Measurements from ENCODE around the gene DDX6.
A peak's percentile ranks its signal among the peaks of the same experiment; 100 is the strongest.
"Not testable (repeated sequence)": the region's sequence is repeated elsewhere in the genome, so short reads cannot be mapped to it uniquely, and the experiment has no call there.

The DDX6 gene, protein sequence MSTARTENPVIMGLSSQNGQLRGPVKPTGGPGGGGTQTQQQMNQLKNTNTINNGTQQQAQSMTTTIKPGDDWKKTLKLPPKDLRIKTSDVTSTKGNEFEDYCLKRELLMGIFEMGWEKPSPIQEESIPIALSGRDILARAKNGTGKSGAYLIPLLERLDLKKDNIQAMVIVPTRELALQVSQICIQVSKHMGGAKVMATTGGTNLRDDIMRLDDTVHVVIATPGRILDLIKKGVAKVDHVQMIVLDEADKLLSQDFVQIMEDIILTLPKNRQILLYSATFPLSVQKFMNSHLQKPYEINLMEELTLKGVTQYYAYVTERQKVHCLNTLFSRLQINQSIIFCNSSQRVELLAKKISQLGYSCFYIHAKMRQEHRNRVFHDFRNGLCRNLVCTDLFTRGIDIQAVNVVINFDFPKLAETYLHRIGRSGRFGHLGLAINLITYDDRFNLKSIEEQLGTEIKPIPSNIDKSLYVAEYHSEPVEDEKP

DNA sequence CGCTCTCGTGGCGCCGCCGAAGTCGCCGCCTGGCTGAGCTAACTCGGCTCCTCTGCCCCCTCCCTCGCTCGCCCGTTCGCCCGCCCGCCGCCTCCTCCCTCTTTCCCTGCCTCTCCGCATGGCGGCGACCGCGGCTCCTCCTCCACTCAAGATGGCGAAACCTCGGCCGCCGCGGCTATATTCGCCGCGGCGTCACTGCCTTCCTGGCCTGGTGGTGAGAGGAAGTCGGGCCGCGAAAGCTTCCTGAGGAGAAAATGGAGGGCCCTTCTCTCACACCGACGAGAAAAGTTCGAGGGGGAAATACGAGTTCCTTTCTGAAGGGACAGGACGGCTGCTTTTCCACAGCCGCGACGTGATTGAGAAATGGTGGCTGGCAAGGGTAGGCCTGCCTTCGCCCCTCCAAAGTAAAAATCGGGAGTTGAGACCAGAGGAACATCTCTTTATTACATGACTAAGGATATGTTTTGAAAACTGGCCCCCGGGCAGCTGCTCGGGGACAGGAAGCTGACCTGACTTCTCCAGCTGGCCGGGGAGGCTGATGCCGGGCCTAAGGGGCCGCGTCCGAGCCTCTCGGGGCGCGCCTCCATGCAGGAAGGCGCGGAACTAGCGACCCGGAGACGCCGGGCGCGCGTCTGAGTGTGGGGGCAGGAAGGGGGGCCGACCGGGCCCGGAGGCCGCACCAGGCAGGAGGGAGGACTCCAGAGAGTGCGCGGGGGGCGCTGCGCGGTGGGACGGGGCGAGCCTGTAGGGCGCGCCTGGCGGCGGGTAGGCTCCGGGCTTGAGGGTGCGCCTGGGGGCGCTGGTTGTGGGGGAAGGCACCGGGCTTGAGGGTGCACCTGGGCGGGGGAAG lies at the start of gene DDX6:
TSS of gene DDX6 (minus strand) at position 54 of the 850 bp plus-strand sequence. CDS start 4,913 bp downstream, outside the sequence.
- DNase-seq, result peak; percentile 82

DNA sequence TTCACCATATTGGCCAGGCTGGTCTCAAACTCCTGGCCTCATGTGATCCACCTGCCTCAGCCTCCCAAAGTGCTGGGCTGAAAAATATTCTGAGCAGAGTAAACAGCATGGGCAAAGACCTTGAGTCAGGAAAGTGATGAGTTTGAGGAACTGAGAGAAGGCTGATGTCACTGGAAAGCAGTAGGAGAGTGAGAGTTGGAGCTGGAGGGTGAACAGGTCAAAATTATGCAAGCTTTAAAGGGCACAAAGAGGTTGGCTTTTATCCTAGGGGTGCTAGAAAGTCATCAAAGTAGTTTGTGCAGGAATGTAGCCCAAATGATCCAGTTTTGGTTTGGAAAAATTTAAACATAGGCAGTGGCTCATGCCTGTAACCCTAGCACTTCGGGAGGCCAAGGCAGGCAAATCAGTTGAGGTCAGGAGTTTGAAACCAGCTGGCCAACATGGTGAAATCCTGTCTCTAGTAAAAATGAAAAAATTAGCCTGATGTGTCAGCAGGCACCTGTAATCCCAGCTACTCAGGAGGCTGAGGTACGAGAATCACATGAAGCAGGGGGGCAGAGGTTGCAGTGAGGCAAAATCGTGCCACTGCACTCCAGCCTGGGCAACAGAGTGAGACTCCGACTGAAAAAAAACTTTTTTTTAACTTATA lies 48.1 kb upstream of the DDX6 start:
- DNase-seq, result no peak

DNA sequence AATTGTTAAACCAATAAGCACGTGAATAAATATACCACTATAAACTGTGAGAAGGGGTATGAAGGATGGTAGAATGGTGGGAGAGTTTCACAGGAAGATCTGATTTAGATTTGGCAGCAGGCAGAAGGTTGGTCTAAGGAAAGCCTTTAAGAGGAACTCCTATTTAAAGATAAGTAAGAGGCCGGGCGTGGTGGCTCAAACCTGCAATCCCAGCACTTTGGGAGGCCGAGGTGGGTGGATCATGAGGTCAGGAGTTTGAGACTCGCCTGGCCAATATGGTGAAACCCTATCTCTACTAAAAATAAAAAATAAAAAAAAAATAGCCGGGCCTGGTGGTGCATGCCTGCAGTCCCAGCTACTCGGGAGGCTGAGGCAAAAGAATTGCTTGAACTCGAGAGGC lies 46.9 kb upstream of the DDX6 start:
- DNase-seq, result no peak

DNA sequence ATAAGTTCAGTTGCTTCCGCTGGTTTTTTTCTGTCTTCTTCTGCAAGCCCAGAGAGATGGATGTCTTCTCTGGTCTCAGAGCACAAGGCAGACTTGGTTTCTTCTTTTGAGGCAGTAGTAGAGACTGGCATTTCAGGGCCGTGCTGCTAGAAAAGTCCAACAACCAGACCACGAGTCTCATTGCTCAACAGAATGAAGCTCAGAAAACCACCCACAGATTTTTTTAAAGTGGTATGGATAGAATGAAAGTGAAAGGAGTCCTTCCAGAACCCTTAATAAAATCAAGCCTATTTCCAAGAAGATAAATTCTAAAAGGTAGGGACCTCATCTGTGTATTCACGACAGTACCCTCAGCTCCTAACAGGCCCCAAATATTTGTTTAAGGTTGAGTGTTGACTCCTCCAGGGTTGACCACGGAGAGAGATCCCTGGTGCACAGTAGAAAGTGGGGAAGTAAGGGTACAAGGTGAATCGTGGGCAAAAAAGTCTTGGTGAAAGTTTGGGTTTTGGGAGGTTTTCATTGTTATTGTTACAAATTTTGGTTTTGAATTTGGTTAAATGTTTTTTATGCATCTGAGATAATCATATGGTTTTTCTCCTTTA lies 43.6 kb upstream of the DDX6 start:
- no peak for DNase-seq

DNA sequence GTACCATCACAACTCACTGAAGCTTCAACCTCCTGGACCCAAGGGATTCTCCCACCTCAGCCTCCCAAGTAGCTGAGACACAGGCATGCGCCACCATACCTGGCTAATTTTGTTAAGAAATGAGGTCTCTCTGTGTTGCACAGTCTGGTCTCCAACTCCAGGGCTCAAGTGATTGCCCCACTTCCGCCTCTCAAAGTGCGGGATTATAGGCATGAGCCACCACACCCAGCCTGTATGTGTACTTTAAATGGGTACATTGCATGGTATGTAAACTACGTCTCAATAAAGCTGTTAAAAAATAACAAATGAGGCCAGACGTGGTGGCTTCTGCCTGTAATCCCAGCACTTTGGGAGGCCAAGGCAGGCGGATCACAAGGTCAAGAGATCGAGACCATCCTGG lies 36.2 kb upstream of the DDX6 start:
- DNase-seq, result no peak

DNA sequence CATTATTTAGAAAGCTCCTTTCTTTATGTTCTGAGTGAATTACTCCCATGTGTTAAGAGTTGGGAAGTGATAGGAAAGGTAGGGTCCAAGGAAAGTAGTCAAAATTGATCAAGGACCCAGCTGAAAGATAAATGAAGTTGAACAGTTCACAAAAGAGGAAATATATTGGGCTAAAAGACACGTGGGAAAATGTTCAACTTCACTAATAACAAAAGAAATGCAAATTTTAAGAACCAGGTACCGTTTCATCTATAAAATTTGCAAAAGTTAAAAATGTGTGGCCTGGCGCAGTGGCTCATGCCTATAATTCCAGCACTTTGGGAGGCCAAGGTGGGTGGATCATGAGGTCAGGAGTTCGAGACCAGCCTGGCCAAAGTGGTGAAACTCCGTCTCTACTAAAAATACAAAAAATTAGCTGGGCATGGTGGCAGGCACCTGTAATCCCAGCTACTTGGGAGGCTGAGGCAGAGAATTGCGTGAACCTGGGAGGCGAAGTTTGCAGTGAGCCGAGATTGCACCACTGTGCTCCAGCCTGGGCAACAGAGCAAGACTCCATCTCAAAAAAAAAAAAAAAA lies 32.1 kb upstream of the DDX6 start:
- not testable (repeated sequence) for DNase-seq

DNA sequence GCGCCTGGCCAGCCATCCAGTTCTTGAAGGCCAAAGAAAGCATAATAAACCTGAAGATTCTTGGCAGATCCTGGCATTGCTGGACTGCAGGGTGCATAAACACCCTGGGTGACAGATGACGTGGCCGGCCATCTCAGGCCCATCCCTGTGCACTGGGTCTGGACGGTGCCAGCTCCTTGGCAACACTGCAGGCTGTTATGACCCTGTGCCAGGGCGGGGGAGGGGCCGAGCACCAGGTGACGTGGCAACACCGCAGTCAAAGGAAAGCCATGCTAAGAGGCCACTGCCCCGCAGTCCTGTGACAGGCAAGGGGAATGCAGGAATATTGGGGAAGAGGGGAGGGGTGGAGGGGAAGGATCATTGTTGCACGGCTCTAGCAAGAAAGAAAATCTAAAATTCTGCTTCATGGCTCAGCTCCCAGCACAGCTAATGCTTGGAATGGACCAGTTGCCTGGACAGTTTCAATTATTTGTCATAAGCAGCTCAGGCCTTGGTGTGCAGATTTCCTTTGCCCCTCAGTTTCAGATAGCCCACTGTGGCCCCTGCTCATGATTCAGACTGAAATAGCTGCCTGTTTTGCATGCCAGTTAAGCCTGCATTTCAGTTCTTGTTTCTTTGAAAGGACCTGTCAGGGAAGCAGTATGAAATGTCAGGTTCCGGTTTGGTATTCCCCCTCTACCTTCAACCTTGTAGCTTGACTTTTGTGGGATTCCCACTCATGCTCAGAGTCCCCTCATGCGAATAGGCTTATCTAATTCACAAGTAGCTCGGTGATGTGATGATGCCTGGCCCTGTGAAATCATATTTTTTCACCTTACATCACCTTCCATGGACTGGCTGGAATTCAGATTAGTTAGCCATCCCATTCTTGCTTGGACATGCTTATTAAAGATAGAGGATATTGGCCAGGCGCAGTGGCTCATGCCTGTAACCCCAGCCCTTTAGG lies 29.7 kb upstream of the DDX6 start:
- peak; percentile 5 for DNase-seq

DNA sequence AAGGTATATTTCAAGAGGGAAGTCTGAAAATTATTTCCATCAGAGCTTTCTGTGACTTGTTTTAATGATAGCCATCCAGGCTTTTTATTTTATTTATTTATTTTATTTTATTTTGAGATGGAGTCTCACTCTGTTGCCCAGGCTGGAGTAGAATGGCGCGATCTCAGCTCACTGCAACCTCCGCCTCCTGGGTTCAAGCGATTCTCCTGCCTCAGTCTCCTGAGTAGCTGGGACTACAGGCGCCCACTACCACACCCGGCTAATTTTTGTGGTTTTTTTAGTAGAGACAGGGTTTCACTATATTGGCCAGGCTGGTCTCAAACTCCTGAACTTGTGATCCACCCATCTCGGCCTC lies 29.0 kb upstream of the DDX6 start:
- not testable (repeated sequence) for DNase-seq

DNA sequence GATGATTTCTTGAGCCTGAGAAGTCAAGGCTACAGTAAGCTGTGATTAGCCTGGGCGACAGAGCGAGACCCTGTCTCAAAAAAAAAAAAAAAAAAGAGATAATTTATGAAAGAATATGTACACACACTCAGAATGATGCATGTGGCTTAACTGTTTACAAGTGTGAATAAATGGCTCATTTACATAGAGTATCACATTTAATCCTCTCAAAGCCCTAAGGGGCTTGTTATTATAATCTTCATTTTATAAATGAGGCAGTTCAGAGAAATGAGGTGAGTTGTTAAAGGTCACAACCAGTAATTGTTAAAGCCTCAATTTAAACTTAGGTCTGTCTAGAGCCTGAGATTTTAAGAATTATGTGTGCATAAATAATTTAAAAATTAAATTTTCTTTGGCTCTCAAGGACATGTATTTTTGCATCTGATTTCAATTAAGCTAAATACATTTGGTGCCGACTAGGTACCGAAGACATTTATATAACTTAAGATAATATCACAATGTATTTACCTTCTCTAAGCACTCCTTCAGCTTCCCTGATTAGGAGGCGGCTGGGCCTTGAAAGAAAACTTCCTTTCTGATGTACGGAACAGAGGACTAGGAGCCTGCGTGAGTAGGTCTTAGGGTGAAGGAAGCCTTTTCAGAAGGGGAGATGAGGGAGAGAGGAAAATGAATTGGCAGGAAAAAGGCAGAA lies 28.5 kb upstream of the DDX6 start:
- DNase-seq, result no peak

DNA sequence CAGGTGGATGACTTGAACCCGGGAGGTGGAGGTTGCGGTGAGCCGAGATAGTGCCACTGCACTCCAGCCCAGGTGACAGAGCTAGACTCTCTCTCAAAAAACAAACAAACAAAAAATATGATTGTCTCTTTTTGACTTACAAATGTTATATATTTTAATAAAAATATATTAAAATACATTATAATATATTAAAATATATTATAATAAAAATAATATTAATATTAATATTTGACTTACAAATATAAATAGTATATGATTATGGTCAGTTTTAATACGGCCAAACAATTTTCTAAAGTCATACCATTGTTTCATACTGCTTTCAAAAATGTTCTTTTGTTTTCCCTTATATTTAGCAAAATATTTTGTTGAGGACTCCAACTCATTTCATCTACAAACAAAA lies 27.2 kb upstream of the DDX6 start:
- DNase-seq, result no peak

DNA sequence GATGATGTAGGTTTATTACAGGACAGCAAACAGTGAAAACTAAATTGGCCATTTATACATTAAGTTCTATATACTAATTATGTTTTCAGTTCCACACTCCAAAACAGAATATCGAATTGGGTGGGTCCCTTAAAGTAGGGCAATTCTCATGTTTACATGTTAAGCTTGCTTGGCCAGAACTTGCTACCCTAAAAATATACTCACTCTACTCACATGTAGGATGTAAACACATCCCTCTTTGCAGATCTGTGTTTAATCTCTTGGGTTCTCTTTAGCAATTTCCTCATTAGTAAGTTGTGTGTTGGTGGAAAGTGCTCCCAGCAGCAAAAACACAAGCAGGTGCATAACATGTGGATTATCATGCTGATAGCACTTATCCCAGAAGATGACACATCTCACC lies 22.6 kb upstream of the DDX6 start:
- no peak for DNase-seq

DNA sequence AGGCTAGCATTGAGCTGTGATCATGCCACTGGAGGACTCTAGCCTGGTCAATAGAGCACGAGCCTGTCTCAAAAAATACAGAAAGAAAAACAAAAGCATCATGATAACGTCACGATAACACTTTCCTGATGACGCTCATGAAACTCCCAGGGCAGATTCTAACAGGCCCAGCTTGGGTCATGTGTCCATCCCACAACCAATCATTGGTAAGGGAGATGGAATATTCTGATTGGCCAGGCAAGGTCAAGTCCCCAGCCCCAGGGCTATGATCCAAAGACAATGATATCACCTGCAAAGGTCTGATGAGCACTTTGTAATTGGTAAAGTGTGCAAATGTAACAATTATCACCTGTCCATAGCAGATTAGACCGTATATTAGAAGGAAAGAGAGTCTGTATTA lies 21.5 kb upstream of the DDX6 start:
- DNase-seq, result no peak

DNA sequence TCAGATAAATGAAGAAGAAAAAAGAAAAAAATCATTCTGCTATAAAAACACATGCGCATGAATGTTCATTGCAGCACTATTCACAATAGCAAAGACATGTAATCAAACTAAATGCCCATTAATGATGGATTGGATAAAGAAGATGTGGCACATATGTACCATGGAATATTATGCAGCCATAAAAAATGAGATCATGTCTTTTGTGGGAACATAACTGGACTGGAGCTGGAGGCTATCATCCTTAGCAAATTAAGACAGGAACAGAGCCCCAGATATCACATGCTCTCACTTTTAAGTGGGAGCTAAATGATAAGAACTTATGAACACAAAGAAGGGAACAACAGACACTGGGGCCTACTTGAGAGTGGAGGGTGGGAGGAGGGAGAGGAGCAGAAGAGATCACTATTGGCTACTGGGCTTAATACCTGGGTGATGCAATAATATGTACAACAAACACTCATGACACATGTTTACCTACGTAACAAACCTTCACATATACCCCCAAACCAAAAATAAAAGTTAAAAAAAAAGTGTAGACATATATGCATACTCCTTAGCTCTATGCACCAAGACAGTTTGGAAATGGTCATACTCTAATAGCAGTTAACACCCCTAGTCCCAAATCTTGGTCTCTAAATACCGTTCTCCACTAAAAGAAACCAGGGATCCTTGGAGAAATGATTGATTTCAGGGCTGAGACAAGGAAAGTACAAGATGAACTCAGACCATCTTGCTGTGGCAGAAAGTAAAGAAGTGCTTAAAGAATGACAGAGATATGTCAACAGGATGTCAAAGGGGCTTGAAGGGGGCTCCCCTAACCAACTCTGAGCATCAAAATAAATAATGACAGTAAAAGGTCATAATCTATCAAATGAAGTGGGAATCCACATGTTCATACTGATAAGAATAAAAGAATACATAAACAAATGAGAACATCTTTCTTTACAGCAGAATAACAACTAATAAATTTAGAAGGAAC lies 17.1 kb upstream of the DDX6 start:
- DNase-seq, result no peak

DNA sequence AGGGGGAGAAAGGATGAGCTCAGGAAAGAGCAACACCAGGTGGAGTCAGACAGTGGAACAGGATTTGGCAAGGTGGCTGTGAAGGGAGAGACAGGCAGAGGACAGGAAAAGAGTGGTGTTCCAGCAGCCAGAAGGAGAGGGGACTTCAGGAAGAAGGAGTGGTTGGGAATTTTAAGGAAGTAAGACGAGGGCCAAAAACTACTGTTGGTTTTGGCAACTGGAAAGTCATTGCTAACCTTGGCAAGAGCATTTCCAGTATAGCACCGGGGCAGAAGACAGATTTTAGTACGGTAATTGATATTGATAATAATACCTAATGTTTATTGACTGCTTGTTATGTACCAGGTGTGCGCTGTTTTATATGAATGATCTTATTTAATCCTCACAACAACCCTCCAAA lies 15.4 kb upstream of the DDX6 start:
- DNase-seq, result no peak

DNA sequence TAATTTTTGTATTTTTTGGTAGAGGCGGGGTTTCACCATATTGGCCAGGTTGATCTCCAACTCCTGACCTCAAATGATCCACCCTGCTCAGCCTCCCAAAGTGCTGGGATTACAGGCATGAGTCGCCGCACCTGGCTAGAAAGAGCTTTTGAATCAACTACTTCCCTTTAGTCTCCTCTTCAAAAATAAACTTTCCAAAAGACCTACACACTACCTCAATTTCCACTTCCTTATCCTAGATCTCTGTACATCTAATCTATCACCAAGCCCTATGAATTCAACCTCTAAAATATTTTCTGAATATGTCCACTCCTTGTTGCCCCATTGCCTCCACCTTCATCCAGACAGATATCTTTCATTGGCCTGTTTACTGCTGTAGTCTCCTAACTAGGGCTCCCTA lies 13.1 kb upstream of the DDX6 start:
- no peak for DNase-seq

DNA sequence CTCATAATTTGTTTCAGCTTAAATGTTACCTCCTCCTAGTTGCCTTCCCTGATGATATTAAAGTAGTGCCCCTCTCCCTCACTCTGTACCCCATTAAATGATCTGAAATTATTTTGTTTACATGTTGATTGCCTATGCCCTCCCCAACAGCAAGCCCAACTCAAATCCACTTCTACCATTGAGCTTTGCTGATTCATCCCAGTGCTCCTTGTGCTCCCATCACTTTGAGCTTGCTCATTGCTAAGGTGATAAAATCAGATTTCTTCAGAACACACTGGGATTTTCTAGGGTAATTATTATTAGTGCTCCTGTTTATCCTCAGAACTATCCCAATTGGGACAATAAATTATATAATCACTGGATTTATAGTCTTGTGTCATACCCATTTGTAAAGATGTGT lies 8.4 kb upstream of the DDX6 start:
- no peak for DNase-seq

DNA sequence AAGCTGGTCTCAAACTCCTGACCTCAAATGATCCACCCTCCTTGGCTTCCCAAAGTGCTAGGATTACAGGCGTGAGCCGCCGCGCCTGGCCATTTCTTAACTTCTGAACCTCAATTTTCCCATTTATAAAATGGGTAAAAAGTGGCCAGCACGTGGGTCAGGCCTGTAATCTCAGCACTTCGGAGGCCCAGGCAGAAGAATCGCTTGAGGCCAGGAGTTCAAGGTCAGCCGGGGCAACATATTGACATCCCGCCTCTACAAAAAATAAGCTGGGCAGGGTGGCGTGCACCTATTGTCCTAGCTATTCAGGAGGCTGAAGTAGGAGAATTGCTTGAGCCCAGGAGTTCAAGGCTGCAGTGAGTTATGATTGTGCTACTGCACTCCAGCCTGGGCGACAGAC lies 6.5 kb upstream of the DDX6 start:
- DNase-seq, result no peak

DNA sequence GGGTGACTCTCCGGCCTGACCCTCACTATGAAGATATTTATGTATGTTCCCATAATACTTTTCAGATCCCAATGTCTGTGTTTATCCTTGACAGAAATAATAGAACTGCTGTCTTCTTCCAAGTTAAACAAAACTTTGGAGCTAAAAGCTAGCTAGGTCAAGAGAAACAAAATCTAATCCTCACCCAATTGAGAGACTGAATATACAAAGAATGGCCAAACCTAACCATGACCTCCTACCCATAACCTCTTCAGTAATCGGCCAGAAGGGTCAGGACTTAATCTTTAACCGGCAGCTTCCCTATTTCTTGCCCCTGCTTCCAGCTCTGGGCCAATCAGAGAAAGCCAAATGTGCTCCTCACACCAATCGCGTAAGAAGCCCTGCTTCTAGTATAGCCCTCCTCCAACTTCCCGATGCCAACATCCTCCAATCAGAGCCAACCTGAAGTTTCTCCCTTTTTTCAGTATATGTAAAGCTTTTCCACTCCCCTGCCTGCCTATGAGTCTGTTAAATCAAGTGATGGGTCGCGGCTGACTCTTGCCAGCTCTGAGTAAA lies 1.7 kb upstream of the DDX6 start:
- peak; percentile 69 for DNase-seq

DNA sequence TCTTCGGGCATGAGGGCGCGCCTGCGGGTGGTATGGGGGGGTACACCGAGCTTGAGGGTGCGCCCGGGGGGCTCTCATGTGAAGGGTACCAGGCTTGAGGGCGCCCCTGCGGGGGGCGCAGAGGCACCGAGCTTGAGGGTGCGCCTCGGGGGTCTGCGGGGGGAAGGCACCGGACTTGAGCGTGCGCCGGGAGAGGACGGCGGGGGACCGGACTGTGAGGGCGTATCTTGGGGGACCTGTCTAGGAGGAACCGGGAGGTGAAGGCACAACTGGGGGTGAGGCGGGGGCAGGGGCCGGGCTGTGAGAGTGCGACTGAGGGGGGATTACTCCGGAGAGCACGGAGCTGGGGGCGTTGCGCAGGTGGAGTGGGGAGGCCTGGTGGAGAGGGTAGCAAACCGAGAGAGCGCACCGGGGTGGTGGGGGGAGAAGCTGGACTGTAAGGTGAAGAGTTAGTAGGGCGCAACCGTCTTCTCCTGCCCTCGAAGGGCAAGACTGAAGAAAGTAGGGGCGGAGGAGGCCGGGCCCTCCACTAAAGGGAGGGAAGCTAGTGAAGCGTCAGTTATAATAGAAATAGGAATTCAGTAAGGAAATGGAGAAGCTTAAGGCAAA lies 1.1 kb upstream of the DDX6 start:
- no peak for DNase-seq

Data from DMS153 (cell line).